ENCODE measurements around the gene CORO2B.

The CORO2B gene

DNA sequence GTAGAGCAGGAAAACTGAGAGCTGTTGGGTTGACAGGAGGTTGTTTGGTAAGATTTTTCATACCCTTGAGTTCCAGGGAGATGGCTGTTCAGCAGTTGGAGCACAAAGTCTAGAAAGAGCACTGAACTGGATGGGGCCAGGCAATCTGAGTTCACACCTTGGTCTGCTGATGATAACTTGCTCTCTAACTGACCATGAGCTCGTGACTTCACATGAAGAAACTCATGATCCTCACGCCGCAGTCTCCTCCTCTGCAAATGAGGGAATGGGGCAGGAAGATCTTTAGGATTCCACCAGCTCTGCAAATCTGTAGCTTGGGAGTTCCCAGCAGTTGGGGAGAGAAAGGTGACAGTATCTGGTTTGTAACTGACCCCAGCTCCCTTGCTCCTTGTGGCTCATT lies 33.7 kb downstream of the CORO2B start:
- DNase-seq, result no peak

GRCh38 chr15:68612979-68613740 lies 34.4 kb downstream of the CORO2B start:
- no peak for DNase-seq

GRCh38 chr15:68614286-68615035 lies 35.7 kb downstream of the CORO2B start:
- no peak for DNase-seq

GRCh38 chr15:68615301-68615700 lies 36.5 kb downstream of the CORO2B start:
- no peak for DNase-seq

- no peak for DNase-seq
Observed at GRCh38 chr15:68615811-68616210, 37.0 kb downstream of the CORO2B start.

GRCh38 chr15:68616397-68616796 lies 37.6 kb downstream of the CORO2B start:
- no peak for DNase-seq

DNA sequence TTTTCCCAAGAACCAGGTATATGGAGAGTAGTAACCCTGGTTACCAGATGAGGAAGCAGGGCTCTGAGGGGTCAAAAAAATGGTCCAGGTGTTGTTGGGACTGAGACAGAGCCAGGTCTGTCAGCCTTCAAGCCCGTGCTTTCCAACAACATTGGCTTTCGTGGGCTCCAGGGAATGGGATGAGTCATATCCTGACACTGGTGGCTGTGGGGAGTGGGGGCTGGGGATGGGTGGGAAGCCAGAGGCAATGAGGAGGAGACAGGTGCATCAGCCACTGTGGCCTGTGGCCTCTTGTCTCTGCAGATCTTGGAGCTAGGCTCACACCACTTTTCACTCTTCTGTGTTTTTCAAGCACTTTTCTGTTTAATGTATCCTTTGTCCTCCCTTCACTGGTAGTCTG lies 38.2 kb downstream of the CORO2B start:
- DNase-seq, result no peak

DNA sequence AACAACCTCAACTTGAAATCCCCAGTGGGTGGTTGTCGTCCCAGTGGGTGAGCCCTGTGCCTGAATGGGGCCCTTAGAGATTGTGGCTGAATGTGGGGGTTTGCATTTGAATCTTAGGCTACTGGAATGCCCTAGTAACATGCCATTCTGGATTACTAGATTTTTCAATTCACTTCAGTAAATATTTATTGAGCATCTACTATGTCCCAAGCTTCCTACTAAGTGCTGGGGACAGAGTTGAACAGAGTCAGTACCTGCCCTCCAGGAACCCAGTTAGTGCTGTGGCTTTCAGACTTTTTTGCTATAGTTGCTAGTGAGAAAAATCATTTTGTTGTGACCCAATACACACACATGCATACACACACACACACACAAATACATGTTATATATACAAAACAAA lies 39.0 kb downstream of the CORO2B start:
- DNase-seq, result no peak

- DNase-seq, result no peak
Observed at GRCh38 chr15:68618394-68618793, 39.6 kb downstream of the CORO2B start.

GRCh38 chr15:68618908-68619698 lies 40.3 kb downstream of the CORO2B start:
- no peak for DNase-seq

DNA sequence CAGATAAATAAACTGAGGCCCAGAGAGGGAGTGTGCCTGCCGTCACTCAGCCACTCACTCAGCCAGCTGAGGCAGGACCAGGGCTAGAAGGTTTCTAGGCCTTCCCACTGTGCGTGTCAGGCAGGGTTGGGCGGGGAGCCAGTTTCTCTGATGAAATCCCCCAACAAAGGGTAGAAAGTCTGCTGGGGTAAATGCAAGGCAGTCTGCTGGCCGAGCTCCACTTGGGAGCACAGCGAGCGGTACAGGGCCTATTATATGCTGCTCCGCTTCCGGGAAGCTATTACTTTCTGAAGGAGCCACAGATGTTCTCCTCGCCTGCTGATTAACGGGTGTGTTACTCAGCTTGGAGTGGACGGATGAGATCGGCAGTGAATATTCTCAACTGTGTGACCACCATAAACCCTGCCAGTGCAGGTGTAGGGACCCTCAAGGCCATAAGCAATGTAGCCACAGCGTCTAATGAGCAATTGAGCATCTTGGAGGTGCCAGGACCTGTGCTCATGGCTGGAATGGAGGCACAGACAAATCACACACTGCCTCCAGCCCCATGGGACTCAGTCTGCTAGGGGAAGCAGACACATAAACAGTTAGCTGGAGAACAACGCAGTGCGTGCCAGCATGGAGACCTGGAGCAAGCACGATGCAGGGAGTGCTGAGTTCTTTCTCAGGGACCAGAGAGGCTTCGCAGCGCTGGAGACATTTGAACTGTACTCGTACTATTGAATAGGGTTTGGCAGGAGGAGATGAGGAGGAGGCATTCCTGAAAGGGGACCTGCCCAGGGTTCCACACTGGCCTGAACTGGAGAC lies 42.1 kb downstream of the CORO2B start:
- no peak for DNase-seq

DNA sequence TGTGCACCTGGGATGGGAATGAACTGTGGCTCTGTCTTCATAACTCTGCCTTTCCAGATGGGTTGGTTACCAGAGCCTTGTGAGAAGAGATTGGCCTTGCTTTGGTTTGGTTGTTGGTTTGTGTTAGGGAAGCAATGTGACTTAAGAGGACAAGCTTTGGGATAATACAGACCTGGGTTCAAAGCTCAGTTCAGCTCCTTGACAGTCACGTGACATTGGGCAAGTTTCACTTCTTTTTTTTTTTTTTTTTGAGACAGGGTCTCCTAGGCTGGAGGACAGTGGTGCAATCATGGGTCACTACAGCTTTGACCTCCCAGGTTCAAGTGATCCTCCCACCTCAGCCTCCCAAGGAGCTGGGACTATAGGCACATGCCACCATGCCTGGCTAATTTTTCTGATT lies 42.7 kb downstream of the CORO2B start:
- no peak for DNase-seq

DNA sequence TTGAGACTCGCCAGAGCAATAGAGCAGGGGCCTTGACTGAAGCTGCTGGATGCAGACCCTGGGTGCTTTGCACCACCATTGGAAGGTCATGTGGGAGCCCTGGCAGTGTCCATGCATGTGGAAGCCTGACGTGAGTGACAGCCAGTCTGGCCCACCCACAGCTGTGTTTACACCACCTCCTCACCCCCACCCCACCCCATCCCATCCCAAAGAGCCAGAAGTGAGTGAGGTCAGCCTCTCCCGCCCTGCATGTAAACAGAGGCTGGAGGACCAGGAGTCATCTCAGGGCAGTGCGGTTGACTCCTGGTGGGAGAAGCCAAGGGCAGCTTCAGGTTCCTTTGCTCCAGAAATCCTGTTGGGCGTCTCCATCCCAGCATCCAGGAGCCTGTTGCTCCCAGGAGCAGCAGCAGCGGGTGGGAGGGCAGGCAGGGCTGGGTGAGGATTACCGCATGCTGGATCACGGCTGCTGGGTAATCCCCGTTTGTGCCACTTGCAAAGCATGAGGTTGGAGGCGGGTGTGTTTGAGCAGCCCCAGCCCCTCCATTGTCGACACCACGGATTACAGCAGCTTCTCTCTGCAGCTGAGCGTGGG lies 44.6 kb downstream of the CORO2B start:
- DNase-seq, result no peak

- DNase-seq, result no peak
Observed at GRCh38 chr15:68625853-68626252, 47.1 kb downstream of the CORO2B start.

- DNase-seq, result no peak
Observed at GRCh38 chr15:68626283-68626682, 47.5 kb downstream of the CORO2B start.

DNA sequence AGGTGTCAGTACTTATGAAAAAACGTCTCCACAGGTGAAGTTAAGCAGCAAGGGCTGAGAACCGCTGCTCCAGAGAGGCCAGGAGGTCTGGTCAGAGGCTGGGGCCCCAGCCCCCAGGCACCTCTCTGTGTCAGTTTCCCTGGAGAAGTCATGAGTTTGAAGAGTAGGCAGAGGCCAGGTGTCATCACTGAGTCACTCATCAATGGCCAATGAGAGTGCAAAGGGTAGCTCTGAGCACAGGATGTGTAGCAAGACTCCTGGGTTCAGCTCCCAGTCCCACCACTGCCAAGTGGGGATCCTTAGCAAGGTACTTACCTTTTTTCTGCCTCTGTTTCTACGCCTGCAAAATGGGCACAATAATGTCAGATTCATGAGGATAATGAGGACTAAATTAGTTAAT lies 47.9 kb downstream of the CORO2B start:
- no peak for DNase-seq

- no peak for DNase-seq
Observed at GRCh38 chr15:68627476-68627875, 48.7 kb downstream of the CORO2B start.

- no peak for DNase-seq
Observed at GRCh38 chr15:68627995-68628394, 49.2 kb downstream of the CORO2B start.

DNA sequence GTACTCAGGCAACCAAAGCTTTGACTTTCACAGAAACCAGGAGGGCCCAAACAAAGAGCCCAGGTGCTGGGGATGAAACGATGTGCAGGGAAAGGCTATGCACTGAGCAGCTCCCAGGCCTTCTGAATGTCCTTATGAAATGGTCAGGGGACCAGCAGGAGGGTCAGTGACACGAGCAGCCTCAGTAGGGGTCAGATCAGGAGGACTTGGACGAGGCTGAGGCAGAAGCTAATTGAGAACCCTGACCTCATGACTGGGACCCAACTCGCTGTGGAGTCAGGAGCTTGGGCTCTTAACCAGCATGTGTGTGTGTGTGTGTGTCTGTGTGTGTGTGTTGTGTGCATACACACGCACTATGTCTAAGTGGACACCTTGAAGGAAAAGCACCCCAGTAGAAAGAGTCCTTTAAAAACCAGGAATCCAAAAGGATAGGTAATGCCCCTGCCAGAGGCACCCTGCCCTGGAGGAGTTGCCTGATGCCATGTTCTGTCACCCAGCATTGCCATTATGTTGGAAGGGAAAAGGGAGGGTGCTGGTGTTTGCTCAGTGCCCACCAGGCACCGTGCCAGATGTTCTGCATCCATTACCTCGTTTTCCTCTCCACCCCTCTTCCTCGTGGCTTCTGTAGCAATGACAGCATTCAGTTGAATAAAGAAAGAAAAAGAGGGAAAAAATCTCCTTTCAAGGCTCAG lies 50.9 kb downstream of the CORO2B start:
- no peak for DNase-seq

- DNase-seq, result no peak
Observed at GRCh38 chr15:68630211-68630555, 51.4 kb downstream of the CORO2B start.

- DNase-seq, result no peak
Observed at GRCh38 chr15:68630836-68631235, 52.0 kb downstream of the CORO2B start.

DNA sequence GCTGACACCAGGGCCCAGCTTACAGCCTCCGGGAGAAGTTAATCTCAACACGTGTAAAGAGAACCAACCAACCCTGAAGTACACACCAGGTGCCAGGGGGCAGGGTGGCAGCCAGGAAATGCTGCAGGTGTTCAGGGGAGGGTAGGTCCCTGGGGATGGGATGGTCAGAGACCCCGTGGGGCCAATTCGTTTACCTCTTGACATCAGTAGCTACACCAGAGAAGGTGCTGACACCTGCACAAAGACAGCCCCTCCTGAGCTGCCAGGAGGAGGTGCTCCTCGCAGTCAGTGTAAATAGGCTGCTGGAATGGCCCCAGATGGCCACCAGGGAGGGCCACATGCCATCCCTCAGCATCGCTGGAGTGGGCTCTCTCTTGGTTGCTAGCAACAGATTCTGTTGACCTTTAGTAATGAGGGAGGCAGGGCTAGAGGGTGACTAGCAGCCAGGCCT lies 52.8 kb downstream of the CORO2B start:
- no peak for DNase-seq

All from activated CD4-positive, alpha-beta T cell treated with anti-CD3 and anti-CD28 coated beads for 1 hour (primary cell).